Hematopoietic multipotent progenitor cell treated with erythropoietin and hydrocortisone succinate and interleukin-3 and kit ligand, for 4 days (in vitro differentiated cells): Measurements from ENCODE around the gene KRTAP6-2.

Experiments
- DNase-seq: peaks from one replicate; pipeline ENCODE4 v3.0.0-alpha.2; 2015

The KRTAP6-2 gene

GRCh38 chr21:30563630-30564029 is 35.1 kb downstream of the KRTAP6-2 start:
- DNase-seq: no peak

GRCh38 chr21:30563072-30563471 is 35.6 kb downstream of the KRTAP6-2 start:
- no peak for DNase-seq

GRCh38 chr21:30561957-30562356 is 36.7 kb downstream of the KRTAP6-2 start:
- DNase-seq: no peak

DNA sequence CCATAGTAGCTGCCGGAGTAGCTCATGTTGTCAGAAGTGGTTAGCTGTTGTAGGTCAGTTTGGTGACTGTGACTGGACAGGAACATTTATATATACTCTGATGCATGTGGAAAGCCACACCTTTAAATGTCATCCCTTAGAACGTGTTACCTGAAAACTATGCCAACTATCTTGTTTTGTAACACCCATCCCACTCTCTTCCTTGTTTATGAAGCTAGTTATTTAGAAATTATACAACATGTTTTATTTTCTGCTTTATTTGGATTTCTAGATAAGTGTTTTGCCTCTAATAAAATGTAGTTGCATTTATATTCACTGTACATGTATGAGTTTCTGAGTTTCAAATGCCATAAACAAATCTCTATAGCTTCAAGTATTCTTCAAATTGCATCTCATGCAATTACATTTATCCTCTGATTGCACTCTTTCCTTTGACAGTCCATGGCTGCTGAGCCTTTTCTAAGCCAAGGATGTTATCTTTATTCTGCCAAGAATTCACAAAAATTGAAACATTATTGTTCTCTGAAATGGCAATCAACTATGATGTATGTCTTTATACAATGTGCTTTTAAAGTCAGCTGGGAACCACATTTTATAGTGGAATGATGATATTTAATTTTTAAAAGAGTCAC is 37.3 kb downstream of the KRTAP6-2 start, which contains the start of gene KRTAP19-7:
Gene KRTAP19-7, minus strand, starts transcription at position 51 of the 632 bp plus-strand sequence. Its CDS starts 25 bp downstream, at position 26.
- DNase-seq: no peak

- no peak for DNase-seq
Measured at GRCh38 chr21:30555095-30555494, 43.6 kb downstream of the KRTAP6-2 start.

DNA sequence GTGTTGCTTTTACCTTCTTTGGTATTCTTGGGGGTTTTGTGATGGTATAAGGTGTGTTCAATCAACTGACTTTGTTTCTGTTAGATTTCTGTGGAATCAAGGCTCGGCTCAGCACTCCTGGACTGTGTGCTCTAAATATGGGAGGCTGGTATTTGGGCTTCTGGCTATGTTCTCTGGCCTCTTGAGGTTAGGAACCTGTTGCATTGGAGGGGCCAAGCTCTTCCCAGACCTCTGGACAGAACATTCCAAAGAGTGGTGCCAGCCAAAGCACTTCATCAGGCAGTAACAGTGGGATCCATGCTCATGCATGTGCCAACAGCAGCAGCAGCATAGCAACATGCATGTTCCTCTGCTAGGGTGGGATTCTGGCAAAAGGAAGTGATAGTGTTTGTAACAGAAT is 45.9 kb downstream of the KRTAP6-2 start:
- DNase-seq: no peak
